ENCODE measurements around the gene SLFN5.
A peak's percentile ranks its signal among the peaks of the same experiment; 100 is the strongest.
"Not testable (repeated sequence)": the region's sequence is repeated elsewhere in the genome, so short reads cannot be mapped to it uniquely, and the experiment has no call there.

The SLFN5 gene

GRCh38 chr17:35293151-35293847 is 50.4 kb downstream of the SLFN5 start:
- no peak overlapping the region for H3K9ac ChIP-seq (ENCODE audit: low read depth, low read length)
- 100% methylated on average over 1 of the region's 1 CpG for WGBS
- H3K27ac ChIP-seq (ENCODE audit: low read depth, low read length), result no peak overlapping the region

GRCh38 chr17:35294756-35295155 is 51.9 kb downstream of the SLFN5 start:
- 75% methylated on average over 1 of the region's 1 CpG for WGBS
- Histone ChIP-seq H3K9me3 (ENCODE audit: insufficient read depth, low read depth, low read length) (peaks cover 25% of the 10 kb centered on the region), H3K4me1 (ENCODE audit: insufficient read depth, low read length) (no peaks in the 10 kb centered on the region), H3K9ac (ENCODE audit: low read depth, low read length) (no peak overlapping the region), H3K4me3 (ENCODE audit: low read length) (no peak overlapping the region), H3K36me3 (ENCODE audit: insufficient read depth, low read length) (no peaks in the 10 kb centered on the region), H3K27me3 (ENCODE audit: insufficient read depth, low read length) (no peaks in the 10 kb centered on the region), H3K27ac (ENCODE audit: low read depth, low read length) (no peak overlapping the region)

More at GRCh38 chr17:35293151-35293847, 50.4 kb downstream of the SLFN5 start:
- Histone ChIP-seq H3K9me3 (ENCODE audit: insufficient read depth, low read depth, low read length) (peaks cover 14% of the 10 kb centered on the region), H3K36me3 (ENCODE audit: insufficient read depth, low read length) (no peaks in the 10 kb centered on the region), H3K4me3 (ENCODE audit: low read length) (no peak overlapping the region), H3K4me1 (ENCODE audit: insufficient read depth, low read length) (no peaks in the 10 kb centered on the region), H3K27me3 (ENCODE audit: insufficient read depth, low read length) (peaks cover 2% of the 10 kb centered on the region; the same call in 1 of the 2 replicates)

- Histone ChIP-seq H3K4me1 (ENCODE audit: insufficient read depth, low read length) (no peaks in the 10 kb centered on the region), H3K27me3 (ENCODE audit: insufficient read depth, low read length) (no peaks in the 10 kb centered on the region), H3K27ac (ENCODE audit: low read depth, low read length) (no peak overlapping the region), H3K9me3 (ENCODE audit: insufficient read depth, low read depth, low read length) (peaks cover 27% of the 10 kb centered on the region), H3K4me3 (ENCODE audit: low read length) (no peak overlapping the region), H3K9ac (ENCODE audit: low read depth, low read length) (no peak overlapping the region), H3K36me3 (ENCODE audit: insufficient read depth, low read length) (no peaks in the 10 kb centered on the region)
- 86% methylated on average over 1 of the region's 1 CpG for WGBS
These were observed 52.8 kb downstream of the SLFN5 start for GRCh38 chr17:35295686-35296085.

GRCh38 chr17:35297666-35298065 is 54.8 kb downstream of the SLFN5 start:
- Histone ChIP-seq H3K4me3 (ENCODE audit: low read length) (no peak overlapping the region), H3K36me3 (ENCODE audit: insufficient read depth, low read length) (no peaks in the 10 kb centered on the region), H3K27ac (ENCODE audit: low read depth, low read length) (no peak overlapping the region), H3K9ac (ENCODE audit: low read depth, low read length) (no peak overlapping the region), H3K9me3 (ENCODE audit: insufficient read depth, low read depth, low read length) (peaks cover 37% of the 10 kb centered on the region), H3K4me1 (ENCODE audit: insufficient read depth, low read length) (no peaks in the 10 kb centered on the region), H3K27me3 (ENCODE audit: insufficient read depth, low read length) (no peaks in the 10 kb centered on the region)
- WGBS, result 87% methylated on average over 2 of the region's 2 CpGs

- Histone ChIP-seq H3K36me3 (ENCODE audit: insufficient read depth, low read length) (no peaks in the 10 kb centered on the region), H3K27ac (ENCODE audit: low read depth, low read length) (no peak overlapping the region), H3K27me3 (ENCODE audit: insufficient read depth, low read length) (no peaks in the 10 kb centered on the region), H3K4me1 (ENCODE audit: insufficient read depth, low read length) (no peaks in the 10 kb centered on the region), H3K4me3 (ENCODE audit: low read length) (no peak overlapping the region), H3K9ac (ENCODE audit: low read depth, low read length) (no peak overlapping the region), H3K9me3 (ENCODE audit: insufficient read depth, low read depth, low read length) (peaks cover 37% of the 10 kb centered on the region)
These were observed 55.8 kb downstream of the SLFN5 start for GRCh38 chr17:35298639-35299038.

GRCh38 chr17:35299135-35299534 is 56.3 kb downstream of the SLFN5 start:
- 92% methylated on average over 5 of the region's 5 CpGs for WGBS
- Histone ChIP-seq H3K27me3 (ENCODE audit: insufficient read depth, low read length) (no peaks in the 10 kb centered on the region), H3K4me3 (ENCODE audit: low read length) (no peak overlapping the region), H3K9ac (ENCODE audit: low read depth, low read length) (no peak overlapping the region), H3K36me3 (ENCODE audit: insufficient read depth, low read length) (no peaks in the 10 kb centered on the region), H3K4me1 (ENCODE audit: insufficient read depth, low read length) (no peaks in the 10 kb centered on the region), H3K9me3 (ENCODE audit: insufficient read depth, low read depth, low read length) (peaks cover 37% of the 10 kb centered on the region), H3K27ac (ENCODE audit: low read depth, low read length) (no peak overlapping the region)

- H3K27ac ChIP-seq (ENCODE audit: low read depth, low read length); H3K36me3 ChIP-seq (ENCODE audit: insufficient read depth, low read length); H3K4me3 ChIP-seq (ENCODE audit: low read length); H3K9ac ChIP-seq (ENCODE audit: low read depth, low read length); H3K27me3 ChIP-seq (ENCODE audit: insufficient read depth, low read length); H3K9me3 ChIP-seq (ENCODE audit: insufficient read depth, low read depth, low read length): not testable (repeated sequence)
- peaks cover 12% of the 10 kb centered on the region for H3K4me1 ChIP-seq (ENCODE audit: insufficient read depth, low read length)
- 95% methylated on average over 3 of the region's 3 CpGs for WGBS
These were observed 66.5 kb downstream of the SLFN5 start for GRCh38 chr17:35309345-35309744.

- WGBS, result 78% methylated on average over 3 of the region's 3 CpGs
- no peaks in the 10 kb centered on the region; the same call in 1 of the 2 replicates for H3K9me3 ChIP-seq (ENCODE audit: insufficient read depth, low read depth, low read length)
- no peak overlapping the region for H3K4me3 ChIP-seq (ENCODE audit: low read length)
- H3K36me3 ChIP-seq (ENCODE audit: insufficient read depth, low read length), result no peaks in the 10 kb centered on the region
- H3K4me1 ChIP-seq (ENCODE audit: insufficient read depth, low read length), result peaks cover 22% of the 10 kb centered on the region
- no peaks in the 10 kb centered on the region; the same call in 1 of the 2 replicates for H3K27me3 ChIP-seq (ENCODE audit: insufficient read depth, low read length)
- H3K27ac ChIP-seq (ENCODE audit: low read depth, low read length), result no peak overlapping the region
- no peak overlapping the region for H3K9ac ChIP-seq (ENCODE audit: low read depth, low read length)
These were observed 69.5 kb downstream of the SLFN5 start for GRCh38 chr17:35312346-35312745.

GRCh38 chr17:35312790-35313711 is 70.2 kb downstream of the SLFN5 start:
- peaks cover 22% of the 10 kb centered on the region for H3K4me1 ChIP-seq (ENCODE audit: insufficient read depth, low read length)
- no peaks in the 10 kb centered on the region for H3K36me3 ChIP-seq (ENCODE audit: insufficient read depth, low read length)
- H3K4me3 ChIP-seq (ENCODE audit: low read length), result peak overlapping the region; percentile 32; the same call in 1 of the 2 replicates
- H3K9me3 ChIP-seq (ENCODE audit: insufficient read depth, low read depth, low read length), result no peaks in the 10 kb centered on the region; the same call in 1 of the 2 replicates
- no peak overlapping the region for H3K27ac ChIP-seq (ENCODE audit: low read depth, low read length)
- WGBS, result 75% methylated on average over 20 of the region's 20 CpGs
- no peak overlapping the region for H3K9ac ChIP-seq (ENCODE audit: low read depth, low read length)
- H3K27me3 ChIP-seq (ENCODE audit: insufficient read depth, low read length), result no peaks in the 10 kb centered on the region; the same call in 1 of the 2 replicates

- Histone ChIP-seq H3K4me1 (ENCODE audit: insufficient read depth, low read length) (peaks cover 22% of the 10 kb centered on the region), H3K36me3 (ENCODE audit: insufficient read depth, low read length) (no peaks in the 10 kb centered on the region), H3K4me3 (ENCODE audit: low read length) (peak overlapping the region; percentile 32; the same call in 1 of the 2 replicates), H3K9ac (ENCODE audit: low read depth, low read length) (no peak overlapping the region), H3K27ac (ENCODE audit: low read depth, low read length) (no peak overlapping the region), H3K27me3 (ENCODE audit: insufficient read depth, low read length) (no peaks in the 10 kb centered on the region; the same call in 1 of the 2 replicates), H3K9me3 (ENCODE audit: insufficient read depth, low read depth, low read length) (no peaks in the 10 kb centered on the region; the same call in 1 of the 2 replicates)
- WGBS, result 90% methylated on average over 19 of the region's 19 CpGs
These were observed 71.1 kb downstream of the SLFN5 start for GRCh38 chr17:35313875-35314409.

All from HUES64 (cell line).